Activated CD8-positive, alpha-beta memory T cell treated with anti-CD3 and anti-CD28 coated beads for 4 hours (primary cell): ENCODE measurements around the gene CDH3.

Source experiments
- DNase-seq, 2 donors: peaks; one replicate each; pipeline ENCODE4 v3.0.0-alpha.2; 2020; ENCODE audit warnings: low read depth in 2 of 2

CDH3 gene

DNA sequence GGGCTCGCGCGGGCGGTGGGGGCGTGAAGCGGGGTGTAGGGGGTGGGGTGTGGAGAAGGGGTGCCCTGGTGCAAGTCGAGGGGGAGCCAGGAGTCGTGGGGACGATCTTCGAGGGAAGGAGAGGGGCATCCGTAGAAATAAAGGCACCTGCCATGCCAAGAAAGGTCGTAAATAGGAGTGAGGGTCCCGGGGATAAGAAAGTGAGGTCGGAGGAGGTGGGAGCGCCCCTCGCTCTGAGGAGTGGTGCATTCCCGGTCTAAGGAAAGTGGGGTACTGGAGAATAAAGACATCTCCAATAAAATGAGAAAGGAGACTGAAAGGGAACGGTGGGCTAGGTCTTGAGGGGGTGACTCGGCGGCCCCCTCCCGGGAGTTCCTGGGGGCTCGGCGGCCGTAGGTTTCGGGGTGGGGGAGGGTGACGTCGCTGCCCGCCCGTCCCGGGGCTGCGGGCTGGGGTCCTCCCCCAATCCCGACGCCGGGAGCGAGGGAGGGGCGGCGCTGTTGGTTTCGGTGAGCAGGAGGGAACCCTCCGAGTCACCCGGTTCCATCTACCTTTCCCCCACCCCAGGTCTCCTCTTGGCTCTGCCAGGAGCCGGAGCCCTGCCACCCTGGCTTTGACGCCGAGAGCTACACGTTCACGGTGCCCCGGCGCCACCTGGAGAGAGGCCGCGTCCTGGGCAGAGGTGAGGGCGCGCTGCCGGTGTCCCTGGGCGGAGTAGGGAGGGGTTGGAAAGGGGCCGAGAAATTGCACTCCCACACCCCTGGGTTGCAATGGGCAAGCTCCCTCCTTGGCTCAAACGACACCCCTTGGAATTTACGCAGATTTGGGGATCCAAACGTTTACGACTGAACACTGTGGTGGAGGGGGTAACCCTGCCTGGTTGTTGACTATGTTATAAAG is 92.9 kb downstream of the CDH3 start:
- DNase-seq: no peak

DNA sequence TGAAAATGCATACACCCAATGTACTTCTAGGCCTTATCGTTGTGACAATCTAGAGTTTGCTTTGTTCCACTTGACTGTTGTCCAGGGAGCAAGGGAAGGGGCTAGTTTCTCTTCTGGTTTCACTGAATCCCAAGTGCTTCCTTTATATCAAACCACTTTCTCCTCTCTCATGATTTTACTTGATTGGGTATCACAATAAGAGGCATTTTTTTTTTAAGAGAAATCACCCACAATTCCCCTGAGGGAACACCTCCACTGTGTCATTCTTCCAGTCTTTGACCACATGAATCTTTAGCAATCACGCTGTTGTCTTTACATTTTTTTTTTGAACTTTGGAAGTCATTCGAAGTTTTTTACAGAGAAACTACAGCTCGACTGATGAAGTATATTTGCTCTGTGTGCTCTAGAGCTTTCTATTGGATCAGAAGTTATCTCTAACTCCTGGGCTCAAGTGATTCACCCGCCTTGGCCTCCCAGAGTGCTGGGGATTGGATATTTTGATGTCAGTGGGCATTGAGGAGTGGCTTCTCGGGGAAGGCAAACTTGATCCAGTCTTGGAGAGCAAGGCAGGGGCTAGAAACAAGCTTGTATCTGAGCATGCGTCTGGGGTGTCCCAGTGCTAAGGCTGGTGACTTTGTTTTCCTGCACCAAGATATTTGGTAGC is 95.0 kb downstream of the CDH3 start:
- DNase-seq: no peak

GRCh38 chr16:68740628-68741346 is 95.7 kb downstream of the CDH3 start:
- no peak for DNase-seq

GRCh38 chr16:68743664-68744063 is 98.6 kb downstream of the CDH3 start:
- no peak for DNase-seq

DNA sequence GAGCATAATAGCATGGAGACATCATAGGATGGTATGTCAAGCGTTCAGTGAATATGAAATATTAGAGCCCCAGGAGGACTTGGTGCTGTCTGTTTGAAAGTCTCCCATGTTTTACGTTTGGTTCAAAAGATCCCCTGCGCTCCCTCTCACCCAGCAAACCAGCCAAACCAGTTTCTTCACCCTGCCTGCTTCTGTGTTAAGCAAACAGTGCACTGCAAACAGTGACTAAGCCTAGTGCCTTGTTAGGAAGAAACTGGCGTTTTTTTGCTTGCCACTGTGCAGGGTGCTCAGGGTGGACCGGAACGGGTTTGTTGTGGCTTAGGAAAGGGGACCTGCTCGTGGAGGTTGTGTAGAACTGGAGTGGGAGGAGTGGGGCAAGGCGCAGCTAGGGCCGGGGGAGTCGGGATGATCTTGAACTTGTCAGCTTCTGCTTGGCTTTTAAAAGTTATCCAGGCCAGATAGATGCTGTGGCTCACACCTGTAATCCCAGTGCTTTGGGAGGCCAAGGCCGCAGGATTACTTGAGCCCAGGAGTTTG is 99.7 kb downstream of the CDH3 start:
- no peak for DNase-seq

DNA sequence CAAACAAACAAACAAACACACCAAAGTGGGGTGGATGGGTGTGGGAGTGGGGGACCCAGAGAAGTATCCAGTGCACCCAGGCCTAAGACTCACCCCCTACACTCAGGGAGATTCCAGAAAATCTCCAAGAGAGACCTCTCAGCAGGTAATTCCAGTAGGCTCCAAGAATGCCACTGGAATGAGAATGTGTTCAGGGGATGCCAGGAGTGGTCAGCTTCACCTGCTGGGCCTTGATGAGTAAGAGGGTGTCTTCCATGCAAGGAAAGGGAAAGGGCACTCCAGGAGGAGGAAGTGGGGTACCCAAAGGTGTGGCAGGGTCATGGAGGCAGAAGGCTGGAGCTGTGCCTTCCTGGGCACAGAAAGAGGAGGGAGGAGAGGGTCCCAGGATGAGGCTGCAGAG is 101.8 kb downstream of the CDH3 start:
- no peak for DNase-seq

- no peak for DNase-seq
Observed at GRCh38 chr16:68749432-68749831, 104.3 kb downstream of the CDH3 start.
